ENCODE data around the gene NT5DC1. TPM values are rescaled to one million over a fixed set of nuclear protein-coding genes. Genes with fewer than 3 reads are reported as not detected.
"Not testable (repeated sequence)": the region's sequence is repeated elsewhere in the genome, so short reads cannot be mapped to it uniquely, and the experiment has no call there.

Gene NT5DC1
- total RNA-seq, 2 donors from 2014 or later = 49.2 to 55.8 TPM

GRCh38 chr6:116073765-116074440, 26.8 kb upstream of the NT5DC1 start:
- no peaks in the 10 kb centered on the region for H3K36me3 Mint-ChIP-seq (ENCODE audit: insufficient read depth in 2 of 2)
- H3K27me3 Mint-ChIP-seq (ENCODE audit: low read depth) = peaks cover 6% of the 10 kb centered on the region
- ATAC-seq (replicated peaks in 1 of 2) (peak; percentile 36 to 44), DNase-seq (no peak)
- peaks cover 7% of the 10 kb centered on the region for H3K4me1 Mint-ChIP-seq (ENCODE audit: low read depth)
- H3K27ac Mint-ChIP-seq = no peak overlapping the region
- H3K4me3 Mint-ChIP-seq = no peak overlapping the region
- no peaks in the 10 kb centered on the region for H3K9me3 Mint-ChIP-seq

GRCh38 chr6:116074732-116075390, 25.8 kb upstream of the NT5DC1 start:
- H3K4me3 Mint-ChIP-seq = no peak overlapping the region
- peaks cover 7% of the 10 kb centered on the region for H3K4me1 Mint-ChIP-seq (ENCODE audit: low read depth)
- H3K27ac Mint-ChIP-seq = no peak overlapping the region
- peaks cover 6% of the 10 kb centered on the region for H3K27me3 Mint-ChIP-seq (ENCODE audit: low read depth)
- ATAC-seq (replicated peaks in 1 of 2) (no peak), DNase-seq (no peak)
- H3K9me3 Mint-ChIP-seq = no peaks in the 10 kb centered on the region
- no peaks in the 10 kb centered on the region for H3K36me3 Mint-ChIP-seq (ENCODE audit: insufficient read depth in 2 of 2)

GRCh38 chr6:116078522-116078921, 22.1 kb upstream of the NT5DC1 start:
- Mint-ChIP-seq H3K4me1 (ENCODE audit: low read depth) (peaks cover 7% of the 10 kb centered on the region), H3K9me3 (no peaks in the 10 kb centered on the region), H3K4me3 (no peak overlapping the region), H3K36me3 (ENCODE audit: insufficient read depth in 2 of 2) (no peaks in the 10 kb centered on the region), H3K27me3 (ENCODE audit: low read depth) (peaks cover 23% of the 10 kb centered on the region), H3K27ac (no peak overlapping the region)
- ATAC-seq (replicated peaks in 1 of 2) (no peak), DNase-seq (no peak)

GRCh38 chr6:116078945-116079344, 21.7 kb upstream of the NT5DC1 start:
- no peak for DNase-seq
- Mint-ChIP-seq H3K4me1 (ENCODE audit: low read depth) (peaks cover 2% of the 10 kb centered on the region), H3K4me3 (no peak overlapping the region), H3K27ac (no peak overlapping the region), H3K36me3 (ENCODE audit: insufficient read depth in 2 of 2) (no peaks in the 10 kb centered on the region), H3K9me3 (no peaks in the 10 kb centered on the region), H3K27me3 (ENCODE audit: low read depth) (peaks cover 23% of the 10 kb centered on the region)
- no peak for ATAC-seq (replicated peaks in 1 of 2)

GRCh38 chr6:116083052-116083451, 17.6 kb upstream of the NT5DC1 start:
- H3K4me3 Mint-ChIP-seq = no peak overlapping the region

GRCh38 chr6:116084284-116084683, 16.4 kb upstream of the NT5DC1 start:
- Mint-ChIP-seq H3K27ac (no peak overlapping the region), H3K4me3 (no peak overlapping the region), H3K36me3 (ENCODE audit: insufficient read depth in 2 of 2) (no peaks in the 10 kb centered on the region), H3K4me1 (ENCODE audit: low read depth) (no peaks in the 10 kb centered on the region), H3K9me3 (no peaks in the 10 kb centered on the region), H3K27me3 (ENCODE audit: low read depth) (peaks cover 24% of the 10 kb centered on the region)
- ATAC-seq (replicated peaks in 1 of 2) = no peak
- DNase-seq = no peak

More at GRCh38 chr6:116083052-116083451, 17.6 kb upstream of the NT5DC1 start:
- no peaks in the 10 kb centered on the region for H3K36me3 Mint-ChIP-seq (ENCODE audit: insufficient read depth in 2 of 2)
- ATAC-seq (replicated peaks in 1 of 2) (no peak), DNase-seq (no peak)
- H3K27ac Mint-ChIP-seq = no peak overlapping the region
- peaks cover 24% of the 10 kb centered on the region for H3K27me3 Mint-ChIP-seq (ENCODE audit: low read depth)
- H3K4me1 Mint-ChIP-seq (ENCODE audit: low read depth) = no peaks in the 10 kb centered on the region
- H3K9me3 Mint-ChIP-seq = no peaks in the 10 kb centered on the region

GRCh38 chr6:116087437-116088027, 13.1 kb upstream of the NT5DC1 start:
- Mint-ChIP-seq H3K4me1 (ENCODE audit: low read depth) (peaks cover 7% of the 10 kb centered on the region), H3K9me3 (no peaks in the 10 kb centered on the region), H3K4me3 (no peak overlapping the region), H3K27me3 (ENCODE audit: low read depth) (peaks cover 21% of the 10 kb centered on the region), H3K27ac (no peak overlapping the region), H3K36me3 (ENCODE audit: insufficient read depth in 2 of 2) (no peaks in the 10 kb centered on the region)
- ATAC-seq (replicated peaks in 1 of 2) = no peak
- DNase-seq = no peak

- H3K9me3 Mint-ChIP-seq = no peaks in the 10 kb centered on the region
- DNase-seq (no peak), ATAC-seq (replicated peaks in 1 of 2) (no peak)
- H3K4me3 Mint-ChIP-seq = no peak overlapping the region
- no peak overlapping the region for H3K27ac Mint-ChIP-seq
- peaks cover 7% of the 10 kb centered on the region for H3K4me1 Mint-ChIP-seq (ENCODE audit: low read depth)
- peaks cover 23% of the 10 kb centered on the region for H3K27me3 Mint-ChIP-seq (ENCODE audit: low read depth)
- H3K36me3 Mint-ChIP-seq (ENCODE audit: insufficient read depth in 2 of 2) = no peaks in the 10 kb centered on the region
Measured at GRCh38 chr6:116088946-116089345, 11.7 kb upstream of the NT5DC1 start.

- H3K36me3 Mint-ChIP-seq (ENCODE audit: insufficient read depth in 2 of 2) = no peaks in the 10 kb centered on the region
- peak; percentile 94 to 97 for ATAC-seq (replicated peaks in 1 of 2)
- H3K4me1 Mint-ChIP-seq (ENCODE audit: low read depth) = peaks cover 7% of the 10 kb centered on the region
- DNase-seq = peak in 1 of 2 donors; percentile 14
- H3K27me3 Mint-ChIP-seq (ENCODE audit: low read depth) = peaks cover 16% of the 10 kb centered on the region
- H3K9me3 Mint-ChIP-seq = no peaks in the 10 kb centered on the region
- peak overlapping the region; percentile 52 for H3K27ac Mint-ChIP-seq
- no peak overlapping the region for H3K4me3 Mint-ChIP-seq
Measured at GRCh38 chr6:116090251-116090650, 10.4 kb upstream of the NT5DC1 start.

GRCh38 chr6:116094041-116094440, 6.6 kb upstream of the NT5DC1 start:
- peaks cover 7% of the 10 kb centered on the region for H3K4me1 Mint-ChIP-seq (ENCODE audit: low read depth)
- DNase-seq = no peak
- peaks cover 16% of the 10 kb centered on the region for H3K27me3 Mint-ChIP-seq (ENCODE audit: low read depth)
- ATAC-seq (replicated peaks in 1 of 2) = no peak
- H3K36me3 Mint-ChIP-seq (ENCODE audit: insufficient read depth in 2 of 2) = peaks cover 2% of the 10 kb centered on the region in 2 donors
- H3K9me3 Mint-ChIP-seq = peaks cover 0 to 6% of the 10 kb centered on the region in 2 donors
- no peak overlapping the region for H3K27ac Mint-ChIP-seq
- no peak overlapping the region for H3K4me3 Mint-ChIP-seq

- H3K4me1 Mint-ChIP-seq (ENCODE audit: low read depth) = peaks cover 14% of the 10 kb centered on the region
- H3K9me3 Mint-ChIP-seq; DNase-seq; H3K4me3 Mint-ChIP-seq; ATAC-seq (replicated peaks in 1 of 2); H3K27ac Mint-ChIP-seq; H3K36me3 Mint-ChIP-seq (ENCODE audit: insufficient read depth in 2 of 2): not testable (repeated sequence)
- peaks cover 21% of the 10 kb centered on the region for H3K27me3 Mint-ChIP-seq (ENCODE audit: low read depth)
Measured at GRCh38 chr6:116096048-116096759, 4.4 kb upstream of the NT5DC1 start.

- no peak overlapping the region for H3K27ac Mint-ChIP-seq
- no peak overlapping the region for H3K4me3 Mint-ChIP-seq
- H3K9me3 Mint-ChIP-seq = peaks cover 0 to 6% of the 10 kb centered on the region in 2 donors
- H3K27me3 Mint-ChIP-seq (ENCODE audit: low read depth) = peaks cover 19% of the 10 kb centered on the region
- peaks cover 2% of the 10 kb centered on the region in 2 donors for H3K36me3 Mint-ChIP-seq (ENCODE audit: insufficient read depth in 2 of 2)
- no peak for DNase-seq
- ATAC-seq (replicated peaks in 1 of 2) = no peak
- H3K4me1 Mint-ChIP-seq (ENCODE audit: low read depth) = peaks cover 23% of the 10 kb centered on the region
Measured at GRCh38 chr6:116096979-116097816, 3.5 kb upstream of the NT5DC1 start.

Measured in activated T-cell treated with anti-CD3 and anti-CD28 coated beads, Interleukin-2, amount 50 U/mL, for 72 hours (primary cell).